Activated effector memory CD4-positive, alpha-beta T cell treated with Interleukin-2 at 50 U/mL for 16 hours (primary cell): ENCODE data around the gene IDUA.

ENCODE experiments used
- DNase-seq: peaks from one replicate; pipeline ENCODE4 v3.0.0-alpha.2; 2020

IDUA gene

GRCh38 chr4:1002631-1003251, 15.9 kb downstream of the IDUA start:
- DNase-seq, result no peak

- DNase-seq, result no peak
Measured at GRCh38 chr4:1003271-1004070, 16.6 kb downstream of the IDUA start.

- DNase-seq, result no peak
Measured at GRCh38 chr4:1004071-1004418, 17.2 kb downstream of the IDUA start.

- DNase-seq, result no peak
Measured at GRCh38 chr4:1004557-1005485, 18.0 kb downstream of the IDUA start.

- DNase-seq, result no peak
Measured at GRCh38 chr4:1006856-1007255, 20.0 kb downstream of the IDUA start.

GRCh38 chr4:1008840-1009541, 22.1 kb downstream of the IDUA start:
- peak; percentile 29 for DNase-seq

GRCh38 chr4:1009542-1010394, 22.9 kb downstream of the IDUA start:
- DNase-seq, result peak; percentile 68

GRCh38 chr4:1010395-1011021, 23.7 kb downstream of the IDUA start:
- DNase-seq, result peak; percentile 69

GRCh38 chr4:1011022-1011665, 24.3 kb downstream of the IDUA start, which contains the start of gene FGFRL1:
FGFRL1 (plus strand) TSS chr4:1011626; CDS start chr4:1012486, 860 bp downstream.
- DNase-seq, result peak; percentile 89

- DNase-seq, result no peak
Measured at GRCh38 chr4:1011666-1012033, 24.8 kb downstream of the IDUA start.

GRCh38 chr4:1012034-1012739, 25.3 kb downstream of the IDUA start:
- peak; percentile 13 for DNase-seq

GRCh38 chr4:1013225-1014073, 26.6 kb downstream of the IDUA start:
- no peak for DNase-seq

GRCh38 chr4:1014291-1015167, 27.7 kb downstream of the IDUA start:
- no peak for DNase-seq

- DNase-seq, result no peak
Measured at GRCh38 chr4:1015179-1015578, 28.3 kb downstream of the IDUA start.

- no peak for DNase-seq
Measured at GRCh38 chr4:1015746-1016145, 28.9 kb downstream of the IDUA start.

GRCh38 chr4:1017211-1017610, 30.4 kb downstream of the IDUA start:
- no peak for DNase-seq

GRCh38 chr4:1017706-1018105, 30.9 kb downstream of the IDUA start:
- DNase-seq, result no peak
